IPS DF 6.9 (cell line): ENCODE measurements around the gene ADRA2C.

Experiments
- DNase-seq: peaks from one replicate; pipeline ENCODE4 v3.0.0-alpha.2; 2013; ENCODE audit warnings: low read depth, low spot score
- H3K27ac ChIP-seq: one replicate; pipeline ENCODE4 v1.5.1; 2013; ENCODE audit warnings: low read length, control low read depth
- H3K27me3 ChIP-seq: 2 replicates; pipeline ENCODE4 v1.6.1; 2013; ENCODE audit warnings: mild to moderate bottlenecking, low read length; ENCODE audit not compliant: control insufficient read depth, insufficient read depth
- H3K36me3 ChIP-seq: 2 replicates; pipeline ENCODE4 v1.6.1; 2013; ENCODE audit warnings: low read length; ENCODE audit not compliant: control insufficient read depth, insufficient read depth
- H3K4me1 ChIP-seq: 2 replicates; pipeline ENCODE4 v1.6.1; 2013; ENCODE audit warnings: low read length; ENCODE audit not compliant: control insufficient read depth, insufficient read depth
- H3K4me3 ChIP-seq: 2 replicates; pipeline ENCODE4 v1.5.1; 2013; ENCODE audit warnings: mild to moderate bottlenecking, low read length
- H3K9me3 ChIP-seq: 2 replicates; pipeline ENCODE4 v1.6.1; 2013; ENCODE audit warnings: low read length, inconsistent platforms; ENCODE audit not compliant: control insufficient read depth, insufficient read depth
- WGBS: extraction: QIAGEN DNeasy Blood & Tissue Kit; methylation state at CpG from one replicate; pipeline ENCODE4 v1.1.7; 2013; ENCODE audit warnings: mixed read lengths, missing lambda C conversion rate; ENCODE audit not compliant: insufficient read length, insufficient coverage; 5-methylcytosine and 5-hydroxymethylcytosine counted together

The ADRA2C gene

GRCh38 chr4:3766036-3766784, at the start of gene ADRA2C:
Gene ADRA2C (plus strand): TSS chr4:3766385. CDS start chr4:3766607, 222 bp downstream.
- H3K4me1 ChIP-seq: peaks cover 4% of the 10 kb centered on the region; the same call in 1 of the 2 replicates
- no peak within 1 kb of the TSS for H3K27ac ChIP-seq
- peak within 1 kb of the TSS; percentile 45; the same call in 1 of the 2 replicates for H3K4me3 ChIP-seq
- H3K9me3 ChIP-seq: no peaks in the 10 kb centered on the region
- DNase-seq: no peak
- no CpG with 5 or more reads among the region's 131 CpGs for WGBS
- peaks cover 2% of the 10 kb centered on the region; the same call in 1 of the 2 replicates for H3K27me3 ChIP-seq
- H3K36me3 ChIP-seq: no peaks in the 10 kb centered on the region

GRCh38 chr4:3716631-3717235, 49.5 kb upstream of the ADRA2C start:
- no peaks in the 10 kb centered on the region for H3K36me3 ChIP-seq
- no peak overlapping the region for H3K27ac ChIP-seq
- no peak overlapping the region for H3K4me3 ChIP-seq
- no peaks in the 10 kb centered on the region for H3K27me3 ChIP-seq
- WGBS: no CpG with 5 or more reads among the region's 10 CpGs
- no peak for DNase-seq
- no peaks in the 10 kb centered on the region for H3K9me3 ChIP-seq
- no peaks in the 10 kb centered on the region; the same call in 1 of the 2 replicates for H3K4me1 ChIP-seq

GRCh38 chr4:3717241-3717640, 48.9 kb upstream of the ADRA2C start:
- Histone ChIP-seq H3K36me3 (no peaks in the 10 kb centered on the region), H3K4me1 (no peaks in the 10 kb centered on the region; the same call in 1 of the 2 replicates), H3K9me3 (no peaks in the 10 kb centered on the region), H3K27ac (no peak overlapping the region), H3K27me3 (no peaks in the 10 kb centered on the region), H3K4me3 (no peak overlapping the region)
- no peak for DNase-seq
- WGBS: no CpG with 5 or more reads among the region's 6 CpGs

- no peak overlapping the region for H3K4me3 ChIP-seq
- no peaks in the 10 kb centered on the region for H3K36me3 ChIP-seq
- DNase-seq: no peak
- H3K4me1 ChIP-seq: no peaks in the 10 kb centered on the region; the same call in 1 of the 2 replicates
- WGBS: no CpG with 5 or more reads among the region's 2 CpGs
- H3K27me3 ChIP-seq: no peaks in the 10 kb centered on the region
- no peak overlapping the region for H3K27ac ChIP-seq
- H3K9me3 ChIP-seq: no peaks in the 10 kb centered on the region
Observed at GRCh38 chr4:3718462-3718861, 47.7 kb upstream of the ADRA2C start.

GRCh38 chr4:3719191-3719590, 47.0 kb upstream of the ADRA2C start:
- no CpG with 5 or more reads among the region's 7 CpGs for WGBS
- no peak for DNase-seq
- no peaks in the 10 kb centered on the region; the same call in 1 of the 2 replicates for H3K27me3 ChIP-seq

GRCh38 chr4:3719836-3720235, 46.3 kb upstream of the ADRA2C start:
- Histone ChIP-seq H3K4me1 (peaks cover under 1% of the 10 kb centered on the region; the same call in 1 of the 2 replicates), H3K4me3 (no peak overlapping the region), H3K27me3 (peaks cover 5% of the 10 kb centered on the region; the same call in 1 of the 2 replicates), H3K27ac (no peak overlapping the region), H3K9me3 (no peaks in the 10 kb centered on the region), H3K36me3 (no peaks in the 10 kb centered on the region)
- DNase-seq: no peak
- WGBS: no CpG with 5 or more reads among the region's 11 CpGs

More at GRCh38 chr4:3719191-3719590, 47.0 kb upstream of the ADRA2C start:
- H3K4me1 ChIP-seq: no peaks in the 10 kb centered on the region; the same call in 1 of the 2 replicates
- no peaks in the 10 kb centered on the region for H3K9me3 ChIP-seq
- no peaks in the 10 kb centered on the region for H3K36me3 ChIP-seq
- no peak overlapping the region for H3K27ac ChIP-seq
- no peak overlapping the region for H3K4me3 ChIP-seq

- Histone ChIP-seq H3K27ac (no peak overlapping the region), H3K36me3 (no peaks in the 10 kb centered on the region), H3K4me3 (no peak overlapping the region), H3K9me3 (no peaks in the 10 kb centered on the region), H3K4me1 (peaks cover 3% of the 10 kb centered on the region), H3K27me3 (peaks cover 9% of the 10 kb centered on the region)
- DNase-seq: no peak
- no CpG with 5 or more reads among the region's 4 CpGs for WGBS
Observed at GRCh38 chr4:3720466-3720865, 45.7 kb upstream of the ADRA2C start.

GRCh38 chr4:3721186-3721585, 45.0 kb upstream of the ADRA2C start:
- WGBS: no CpG with 5 or more reads among the region's 8 CpGs
- Histone ChIP-seq H3K4me1 (peaks cover 4% of the 10 kb centered on the region), H3K9me3 (no peaks in the 10 kb centered on the region), H3K27me3 (peaks cover 11% of the 10 kb centered on the region), H3K36me3 (no peaks in the 10 kb centered on the region), H3K4me3 (no peak overlapping the region), H3K27ac (no peak overlapping the region)
- no peak for DNase-seq

GRCh38 chr4:3721627-3722026, 44.6 kb upstream of the ADRA2C start:
- Histone ChIP-seq H3K4me1 (peaks cover 4% of the 10 kb centered on the region), H3K27me3 (peaks cover 11% of the 10 kb centered on the region), H3K36me3 (no peaks in the 10 kb centered on the region), H3K4me3 (no peak overlapping the region), H3K9me3 (no peaks in the 10 kb centered on the region), H3K27ac (no peak overlapping the region)
- DNase-seq: no peak
- no CpG with 5 or more reads among the region's 6 CpGs for WGBS

GRCh38 chr4:3722446-3723231, 43.5 kb upstream of the ADRA2C start:
- Histone ChIP-seq H3K27me3 (peaks cover 11% of the 10 kb centered on the region), H3K27ac (no peak overlapping the region), H3K4me1 (peaks cover 7% of the 10 kb centered on the region), H3K9me3 (no peaks in the 10 kb centered on the region), H3K36me3 (no peaks in the 10 kb centered on the region), H3K4me3 (no peak overlapping the region)
- no peak for DNase-seq
- no CpG with 5 or more reads among the region's 11 CpGs for WGBS
